ENCODE results near the gene PLEKHG2. TPM values are rescaled to one million over a fixed set of nuclear protein-coding genes. Genes with fewer than 3 reads are reported as not detected.

The PLEKHG2 gene
- total and polyA plus RNA-seq, 9 of the 15 experiments (the other 6 are each of a cell fraction or from before 2014, with no cell fraction given), result 0.98 to 45.7 (median 9.8) TPM

DNA sequence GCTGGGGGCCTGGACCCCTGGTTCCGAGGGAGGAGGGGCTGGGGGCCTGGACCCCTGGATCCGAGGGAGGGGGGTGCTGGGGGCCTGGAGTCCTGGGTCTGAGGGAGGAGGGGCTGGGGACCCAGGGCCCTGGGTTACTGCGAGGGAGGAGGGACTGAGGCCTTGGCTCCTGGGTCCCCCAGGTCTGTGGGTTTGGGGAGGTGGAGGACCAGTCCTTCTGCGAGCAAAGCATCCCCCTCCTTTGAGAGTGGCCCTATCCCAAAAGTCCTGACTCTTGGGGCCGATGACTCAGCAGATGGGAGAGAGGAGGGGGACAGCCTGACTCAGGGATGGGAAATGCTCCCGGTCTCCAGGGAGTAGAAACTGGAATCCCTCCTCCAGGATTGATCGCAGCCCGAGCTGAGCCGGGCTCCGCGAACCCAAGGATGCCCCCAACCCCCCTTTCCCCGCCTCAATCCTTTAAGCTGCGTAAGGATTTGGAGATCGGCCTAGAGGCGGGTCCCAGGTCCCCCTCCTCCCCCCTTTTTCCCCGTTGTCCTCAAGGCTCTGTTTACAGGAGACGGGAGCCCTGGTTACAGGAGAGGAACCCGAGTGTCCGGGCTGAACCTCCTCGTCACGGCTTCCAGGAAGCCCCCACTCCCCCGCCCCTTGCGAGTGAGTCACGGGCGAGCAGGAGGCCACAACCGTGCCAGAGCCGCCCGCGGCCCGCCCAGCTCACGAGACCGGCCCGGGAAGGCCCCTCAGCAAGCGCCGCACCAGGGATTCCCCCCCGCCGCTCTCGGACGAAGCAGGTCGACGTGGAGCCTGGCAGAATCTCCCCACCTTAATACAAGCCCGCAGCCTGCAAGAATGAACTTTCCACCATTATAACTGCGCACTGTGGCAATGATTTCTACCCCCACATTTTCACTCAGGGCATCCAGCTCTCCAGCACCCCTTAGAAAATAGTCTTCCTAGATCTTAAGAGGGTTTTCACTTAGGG lies 8.8 kb upstream of the PLEKHG2 start (continued):
- peak in 1 of 2 experiments; percentile 49; a peak in 1 of 4 replicates for TF ChIP-seq KDM4B (IDR thresholded peaks at IDR 0.05; ENCODE audit: borderline replicate concordance in 2 of 2, low read depth in 1 of 2)
- no peak for TF ChIP-seq ZNF253 (CRISPR knock-in tag; conservative IDR thresholded peaks at IDR 0.05)
- peak; percentile 76 for TF ChIP-seq RBFOX2 (IDR thresholded peaks at IDR 0.05; ENCODE audit: low read depth, low read length)
- TF ChIP-seq POLR2A (conservative IDR thresholded peaks at IDR 0.05), result peak; percentile 55; the same call in 1 of the 2 replicates
- TF ChIP-seq, protein P1, sequence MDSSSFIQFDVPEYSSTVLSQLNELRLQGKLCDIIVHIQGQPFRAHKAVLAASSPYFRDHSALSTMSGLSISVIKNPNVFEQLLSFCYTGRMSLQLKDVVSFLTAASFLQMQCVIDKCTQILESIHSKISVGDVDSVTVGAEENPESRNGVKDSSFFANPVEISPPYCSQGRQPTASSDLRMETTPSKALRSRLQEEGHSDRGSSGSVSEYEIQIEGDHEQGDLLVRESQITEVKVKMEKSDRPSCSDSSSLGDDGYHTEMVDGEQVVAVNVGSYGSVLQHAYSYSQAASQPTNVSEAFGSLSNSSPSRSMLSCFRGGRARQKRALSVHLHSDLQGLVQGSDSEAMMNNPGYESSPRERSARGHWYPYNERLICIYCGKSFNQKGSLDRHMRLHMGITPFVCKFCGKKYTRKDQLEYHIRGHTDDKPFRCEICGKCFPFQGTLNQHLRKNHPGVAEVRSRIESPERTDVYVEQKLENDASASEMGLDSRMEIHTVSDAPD (CRISPR knock-in tag; IDR thresholded peaks at IDR 0.05), result no peak
- TF ChIP-seq ASH1L (IDR thresholded peaks at IDR 0.05; ENCODE audit: borderline replicate concordance, low read depth, partially characterized antibody), result peak; percentile 27
- TF ChIP-seq CREBBP (IDR thresholded peaks at IDR 0.05; ENCODE audit: low read depth, low read length), result no peak
- 0 out of 2 replicates have a peak, but pooled peaks have one; percentile 52 for TF ChIP-seq ZNF175 (CRISPR knock-in tag; IDR thresholded peaks at IDR 0.05; ENCODE audit: low read depth)
- TF ChIP-seq, protein P2, sequence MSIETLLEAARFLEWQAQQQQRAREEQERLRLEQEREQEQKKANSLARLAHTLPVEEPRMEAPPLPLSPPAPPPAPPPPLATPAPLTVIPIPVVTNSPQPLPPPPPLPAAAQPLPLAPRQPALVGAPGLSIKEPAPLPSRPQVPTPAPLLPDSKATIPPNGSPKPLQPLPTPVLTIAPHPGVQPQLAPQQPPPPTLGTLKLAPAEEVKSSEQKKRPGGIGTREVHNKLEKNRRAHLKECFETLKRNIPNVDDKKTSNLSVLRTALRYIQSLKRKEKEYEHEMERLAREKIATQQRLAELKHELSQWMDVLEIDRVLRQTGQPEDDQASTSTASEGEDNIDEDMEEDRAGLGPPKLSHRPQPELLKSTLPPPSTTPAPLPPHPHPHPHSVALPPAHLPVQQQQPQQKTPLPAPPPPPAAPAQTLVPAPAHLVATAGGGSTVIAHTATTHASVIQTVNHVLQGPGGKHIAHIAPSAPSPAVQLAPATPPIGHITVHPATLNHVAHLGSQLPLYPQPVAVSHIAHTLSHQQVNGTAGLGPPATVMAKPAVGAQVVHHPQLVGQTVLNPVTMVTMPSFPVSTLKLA (conservative IDR thresholded peaks at IDR 0.05), result peak; percentile 29 to 71
- TF ChIP-seq SAFB2 (IDR thresholded peaks at IDR 0.05; ENCODE audit: borderline replicate concordance, low read depth, low read length, severe bottlenecking), result no peak
- TF ChIP-seq ZFP36 (IDR thresholded peaks at IDR 0.05; ENCODE audit: low read depth, low read length, partially characterized antibody), result no peak
- TF ChIP-seq ZNF212 (CRISPR knock-in tag; IDR thresholded peaks at IDR 0.05), result no peak
- peak; percentile 60 to 70; a peak in 2 of 4 replicates for TF ChIP-seq ETV6 (IDR thresholded peaks at IDR 0.05; ENCODE audit: borderline replicate concordance in 1 of 2, low read depth in 2 of 2, low read length in 1 of 2)
- no peak for TF ChIP-seq ETV6 (CRISPR knock-in tag; IDR thresholded peaks at IDR 0.05; ENCODE audit: borderline replicate concordance)
- no peak for TF ChIP-seq TCF3 (CRISPR knock-in tag; IDR thresholded peaks at IDR 0.05)
- no peak for TF ChIP-seq GATA2 (CRISPR knock-in tag; IDR thresholded peaks at IDR 0.05)
- TF ChIP-seq, protein P3, sequence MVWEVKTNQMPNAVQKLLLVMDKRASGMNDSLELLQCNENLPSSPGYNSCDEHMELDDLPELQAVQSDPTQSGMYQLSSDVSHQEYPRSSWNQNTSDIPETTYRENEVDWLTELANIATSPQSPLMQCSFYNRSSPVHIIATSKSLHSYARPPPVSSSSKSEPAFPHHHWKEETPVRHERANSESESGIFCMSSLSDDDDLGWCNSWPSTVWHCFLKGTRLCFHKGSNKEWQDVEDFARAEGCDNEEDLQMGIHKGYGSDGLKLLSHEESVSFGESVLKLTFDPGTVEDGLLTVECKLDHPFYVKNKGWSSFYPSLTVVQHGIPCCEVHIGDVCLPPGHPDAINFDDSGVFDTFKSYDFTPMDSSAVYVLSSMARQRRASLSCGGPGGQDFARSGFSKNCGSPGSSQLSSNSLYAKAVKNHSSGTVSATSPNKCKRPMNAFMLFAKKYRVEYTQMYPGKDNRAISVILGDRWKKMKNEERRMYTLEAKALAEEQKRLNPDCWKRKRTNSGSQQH (CRISPR knock-in tag; IDR thresholded peaks at IDR 0.05), result no peak
- TF ChIP-seq RBM14 (IDR thresholded peaks at IDR 0.05; ENCODE audit: borderline replicate concordance, insufficient read depth, low read depth, low read length), result no peak
- no peak for TF ChIP-seq BMI1 (IDR thresholded peaks at IDR 0.05; ENCODE audit: low read length)
- TF ChIP-seq, protein P4, sequence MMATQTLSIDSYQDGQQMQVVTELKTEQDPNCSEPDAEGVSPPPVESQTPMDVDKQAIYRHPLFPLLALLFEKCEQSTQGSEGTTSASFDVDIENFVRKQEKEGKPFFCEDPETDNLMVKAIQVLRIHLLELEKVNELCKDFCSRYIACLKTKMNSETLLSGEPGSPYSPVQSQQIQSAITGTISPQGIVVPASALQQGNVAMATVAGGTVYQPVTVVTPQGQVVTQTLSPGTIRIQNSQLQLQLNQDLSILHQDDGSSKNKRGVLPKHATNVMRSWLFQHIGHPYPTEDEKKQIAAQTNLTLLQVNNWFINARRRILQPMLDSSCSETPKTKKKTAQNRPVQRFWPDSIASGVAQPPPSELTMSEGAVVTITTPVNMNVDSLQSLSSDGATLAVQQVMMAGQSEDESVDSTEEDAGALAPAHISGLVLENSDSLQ (IDR thresholded peaks at IDR 0.05), result peak; percentile 6; the same call in 1 of the 2 replicates
- TF ChIP-seq NR3C1 (CRISPR knock-in tag; IDR thresholded peaks at IDR 0.05), result no peak
- no peak for TF ChIP-seq EWSR1 (IDR thresholded peaks at IDR 0.05; ENCODE audit: borderline replicate concordance, low read depth, partially characterized antibody)
